Right lung (tissue), 5 donors: ENCODE data around the gene COL4A5. TPM values are rescaled to one million over a fixed set of nuclear protein-coding genes. Genes with fewer than 3 reads are reported as not detected.
"Not testable (repeated sequence)": the region's sequence is repeated elsewhere in the genome, so short reads cannot be mapped to it uniquely, and the experiment has no call there.

Experiments
- DNase-seq, 2 donors: peaks; one replicate each; pipeline ENCODE4 v3.0.0-alpha.2; 2013
- polyA plus RNA-seq, 5 donors: library from polyadenylated mRNA; unstranded; fragments of 120-200 nt; gene quantifications; one replicate each; pipeline versions ENCODE4 v1.2.1 to v1.2.3, GENCODE V29; 2013; ENCODE audit warnings: inconsistent platforms in 1 of 5, low replicate concordance in 1 of 5; ENCODE audit not compliant: insufficient read length in 5 of 5, insufficient read depth in 1 of 5

Gene COL4A5
- polyA plus RNA-seq, 5 donors = 136 to 195 (median 186) TPM

GRCh38 chrX:108442901-108443464 lies 3.3 kb downstream of the COL4A5 start:
- DNase-seq = peak in 1 of 2 donors; percentile 18

DNA sequence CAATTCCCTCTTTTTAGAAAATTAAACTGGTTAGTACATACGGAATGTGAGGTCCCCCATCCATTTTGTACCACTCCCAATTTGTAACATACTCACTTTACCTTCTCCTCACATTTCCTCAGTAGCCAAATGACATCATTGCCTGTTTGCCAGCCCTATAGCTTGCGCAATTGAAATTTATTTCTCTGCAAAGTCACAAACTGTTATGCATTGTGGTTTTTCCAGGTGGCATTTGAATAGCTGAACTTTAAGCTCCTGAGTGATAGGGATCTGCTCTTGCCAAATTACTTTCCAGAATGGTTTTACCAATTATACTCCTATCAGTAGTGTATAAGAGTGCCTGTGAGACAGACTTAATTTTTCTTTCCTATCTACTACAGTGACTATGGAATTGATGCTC lies 7.7 kb downstream of the COL4A5 start:
- DNase-seq = no peak

- DNase-seq = no peak
Observed at GRCh38 chrX:108453841-108454240, 14.2 kb downstream of the COL4A5 start.

DNA sequence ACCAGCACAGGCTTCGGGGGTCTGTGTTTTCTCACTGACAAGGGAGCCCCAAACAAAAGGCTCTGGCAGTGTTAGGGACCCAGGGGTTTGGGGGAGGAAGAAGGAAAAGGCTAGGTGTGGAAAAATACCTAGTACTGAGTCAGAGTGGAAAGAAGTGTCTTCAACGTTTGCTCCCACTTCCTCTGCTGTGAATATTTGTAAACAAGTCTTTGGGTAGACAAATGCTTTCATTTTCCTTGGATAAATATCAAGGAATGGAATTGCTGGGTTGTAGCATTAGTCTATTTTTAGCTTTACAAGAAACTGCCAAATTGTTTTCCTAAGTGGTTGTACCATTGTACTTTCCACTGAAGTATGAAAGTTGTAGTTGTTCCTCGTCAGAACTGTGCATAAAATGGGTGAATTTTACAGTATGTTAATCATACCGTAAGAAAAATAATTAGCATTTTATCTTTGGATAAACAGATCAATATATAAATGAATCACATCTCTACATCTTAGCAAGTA lies 17.4 kb downstream of the COL4A5 start:
- no peak for DNase-seq

GRCh38 chrX:108464604-108465003 lies 25.0 kb downstream of the COL4A5 start:
- no peak for DNase-seq

DNA sequence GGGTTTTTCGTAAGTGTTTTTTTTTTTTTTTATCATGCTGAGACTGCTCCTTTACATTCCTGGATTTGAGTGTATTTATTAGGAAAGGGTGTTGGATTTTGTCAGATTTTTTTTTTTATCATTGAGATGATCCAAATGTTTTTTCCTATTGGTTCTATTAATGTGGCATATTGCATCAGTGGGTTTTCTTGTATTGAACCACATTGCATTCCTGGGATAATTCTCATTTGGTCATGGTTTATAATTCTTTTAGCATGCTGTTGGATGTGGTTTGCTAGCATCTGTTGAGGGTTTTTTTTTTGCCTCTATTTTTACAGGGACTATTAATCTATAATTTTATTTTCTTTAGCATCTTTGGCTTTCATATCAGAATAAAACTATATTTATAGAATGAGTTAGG lies 28.8 kb downstream of the COL4A5 start:
- no peak for DNase-seq

DNA sequence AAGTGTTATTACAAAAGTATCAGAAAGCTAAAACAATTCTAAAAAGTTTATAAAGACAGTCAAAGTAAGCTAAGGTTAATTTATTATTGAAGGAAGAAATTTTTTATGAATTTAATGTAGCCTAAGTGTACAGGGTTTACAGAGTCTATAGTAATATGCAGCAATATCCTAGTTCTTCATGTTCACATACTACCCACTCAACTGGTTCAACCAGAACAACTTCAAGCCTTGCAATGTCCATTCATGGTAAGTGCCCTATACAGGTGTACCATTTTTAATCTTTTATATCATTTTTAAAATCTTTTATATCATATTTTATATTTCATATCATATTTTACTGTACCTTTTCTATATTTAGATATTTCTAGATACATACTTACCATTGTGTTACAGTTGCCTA lies 34.3 kb downstream of the COL4A5 start:
- DNase-seq = no peak

DNA sequence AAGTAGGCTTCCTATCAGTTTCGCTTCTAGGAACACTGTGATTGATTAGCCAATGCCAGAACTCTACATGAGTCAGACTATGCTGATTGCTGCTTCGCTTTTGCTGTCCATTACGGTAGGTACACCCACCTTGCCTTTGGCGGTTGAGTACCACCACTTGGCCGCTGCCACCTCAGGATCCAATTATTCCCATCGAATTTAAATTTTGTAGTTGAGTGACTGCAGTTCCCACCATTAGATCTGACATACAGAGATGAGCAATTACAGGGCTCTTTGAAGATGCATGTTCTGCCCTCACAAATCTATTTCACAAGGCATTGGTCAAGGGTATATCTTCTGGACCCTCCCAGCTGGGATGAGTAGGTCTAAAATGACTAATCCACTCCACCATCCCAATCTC lies 41.9 kb downstream of the COL4A5 start:
- DNase-seq = not testable (repeated sequence)

DNA sequence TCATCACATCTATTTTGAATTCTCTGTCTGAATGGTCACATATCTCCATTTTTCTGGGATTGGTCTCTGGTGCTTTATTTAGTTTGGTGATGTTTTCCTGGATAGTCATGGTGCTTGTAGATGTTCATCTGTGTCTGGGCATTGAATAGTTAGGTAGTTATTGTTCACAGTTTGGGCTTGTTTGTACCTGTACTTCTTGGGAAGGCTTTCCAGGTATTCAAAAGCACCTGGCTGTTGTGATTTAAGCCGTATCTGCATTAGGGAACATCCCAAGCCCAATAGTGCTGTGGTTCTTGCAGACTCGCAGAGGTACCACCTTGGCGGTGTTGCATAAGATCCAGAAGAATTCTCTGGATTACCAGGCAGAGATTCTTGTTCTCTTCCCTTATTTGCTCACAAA lies 44.6 kb downstream of the COL4A5 start:
- no peak for DNase-seq

- DNase-seq = no peak
Observed at GRCh38 chrX:108485960-108486359, 46.3 kb downstream of the COL4A5 start.

DNA sequence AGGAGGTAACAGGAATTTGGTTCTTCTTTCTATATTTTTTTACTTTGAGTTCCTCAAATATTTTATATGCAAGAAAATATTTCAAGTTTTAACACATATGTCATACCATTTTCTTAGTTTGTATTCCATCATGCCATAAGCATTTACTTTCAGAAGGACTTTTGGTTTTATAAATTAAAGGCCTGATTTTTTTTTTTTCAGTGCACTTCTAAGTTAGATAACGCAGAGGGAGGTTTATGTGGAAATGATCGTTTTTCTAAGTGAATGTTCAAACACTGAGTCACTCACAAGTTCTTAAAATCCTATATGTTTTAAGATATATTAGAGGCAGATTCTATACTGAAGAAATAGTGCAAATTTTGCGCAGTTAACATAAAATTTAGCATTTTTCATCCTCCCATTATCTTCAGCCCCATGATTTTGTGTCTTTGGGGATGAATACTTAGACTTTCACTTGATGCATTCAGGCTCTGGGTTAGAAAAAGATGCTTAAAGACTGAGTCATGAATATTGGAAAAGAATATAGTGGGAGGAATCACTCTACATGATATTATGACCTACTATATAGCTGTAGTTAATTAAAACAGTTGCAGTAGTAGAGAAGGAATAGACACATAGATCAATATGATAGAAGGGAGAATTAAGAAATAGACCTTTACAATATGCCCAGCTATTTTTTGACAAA lies 54.9 kb downstream of the COL4A5 start:
- no peak for DNase-seq

GRCh38 chrX:108511721-108512120 lies 72.1 kb downstream of the COL4A5 start:
- no peak for DNase-seq

GRCh38 chrX:108516184-108516583 lies 76.5 kb downstream of the COL4A5 start:
- no peak for DNase-seq

DNA sequence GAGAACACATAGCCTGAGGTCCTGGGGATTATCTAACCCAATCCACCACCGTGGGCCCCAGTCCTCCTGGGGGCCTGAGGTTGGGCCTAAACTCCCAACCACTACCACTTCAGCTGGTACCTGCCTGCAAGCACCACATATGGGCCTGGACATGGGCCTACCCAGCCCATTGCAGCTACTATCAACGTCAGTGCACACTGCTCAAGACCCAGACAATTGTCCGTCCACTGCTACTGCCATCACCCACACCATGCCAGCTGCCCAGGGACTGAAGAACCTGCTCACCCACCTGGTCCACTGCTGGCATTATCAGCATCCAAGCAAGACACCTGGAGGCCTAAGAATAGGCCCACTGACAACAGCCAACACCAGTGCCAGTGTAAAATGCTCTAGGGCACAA lies 88.1 kb downstream of the COL4A5 start:
- no peak for DNase-seq

DNA sequence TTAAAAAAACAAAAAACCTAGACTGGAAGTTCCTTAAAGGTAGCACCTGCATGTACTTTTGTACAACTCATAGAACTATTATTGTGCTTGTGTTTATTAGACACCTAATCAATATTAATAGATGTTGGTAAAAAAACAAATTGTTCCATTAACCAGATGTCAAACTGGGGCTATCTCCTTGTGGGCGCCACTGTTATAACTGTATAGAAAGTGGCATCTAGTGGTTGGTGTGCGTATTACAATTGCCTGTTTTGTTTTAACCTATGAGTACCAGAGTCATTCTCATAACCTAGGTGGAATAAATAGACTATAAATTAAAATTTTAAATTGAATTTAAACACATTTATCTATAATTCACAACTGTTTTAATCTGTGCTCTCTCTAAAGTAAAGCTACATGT lies 97.4 kb downstream of the COL4A5 start:
- peak in 1 of 2 donors; percentile 4 for DNase-seq

DNA sequence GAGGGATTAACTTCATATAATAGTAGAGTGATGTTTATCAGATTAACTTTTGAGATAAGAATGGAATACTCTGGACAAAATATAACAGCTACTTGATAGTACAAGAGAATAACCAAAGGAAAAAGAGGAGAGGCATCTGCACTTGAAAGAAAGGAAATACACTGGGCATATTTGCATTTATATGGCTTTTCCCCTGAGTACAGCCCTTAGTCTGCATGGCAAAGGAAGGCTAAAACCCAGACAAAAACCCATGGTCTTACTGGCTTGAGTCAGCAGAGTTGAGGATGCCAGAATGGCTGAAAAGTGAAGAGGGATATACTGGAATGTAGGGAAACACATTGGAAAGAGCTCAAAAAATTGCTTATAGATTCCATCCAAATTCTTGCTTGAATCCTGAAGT lies 101.6 kb downstream of the COL4A5 start:
- no peak for DNase-seq

- no peak for DNase-seq
Observed at GRCh38 chrX:108557580-108557979, 117.9 kb downstream of the COL4A5 start.

GRCh38 chrX:108558217-108558616 lies 118.6 kb downstream of the COL4A5 start:
- DNase-seq = no peak

GRCh38 chrX:108573136-108573535 lies 133.5 kb downstream of the COL4A5 start:
- no peak for DNase-seq

- no peak for DNase-seq
Observed at GRCh38 chrX:108582151-108582550, 142.5 kb downstream of the COL4A5 start.

GRCh38 chrX:108584617-108585211 lies 145.1 kb downstream of the COL4A5 start:
- DNase-seq = no peak

DNA sequence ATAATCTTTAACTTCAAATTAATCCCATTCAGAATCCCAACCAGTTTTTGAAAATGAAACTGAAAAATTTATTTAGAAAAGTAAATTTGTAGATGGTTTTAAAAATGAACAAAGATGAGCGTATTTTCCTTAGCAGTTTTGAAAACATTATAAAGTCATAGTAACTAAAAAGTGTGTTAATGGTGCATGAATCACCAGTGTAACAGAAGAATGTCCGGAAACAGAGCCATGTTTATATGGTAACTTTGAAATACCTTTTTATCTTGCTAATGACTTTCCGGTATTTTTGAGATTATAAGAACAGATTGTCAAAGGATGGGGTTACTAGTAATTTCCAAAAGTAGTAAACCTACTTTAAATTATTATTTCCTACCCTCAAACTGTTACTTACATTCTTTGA lies 150.9 kb downstream of the COL4A5 start:
- DNase-seq = no peak

DNA sequence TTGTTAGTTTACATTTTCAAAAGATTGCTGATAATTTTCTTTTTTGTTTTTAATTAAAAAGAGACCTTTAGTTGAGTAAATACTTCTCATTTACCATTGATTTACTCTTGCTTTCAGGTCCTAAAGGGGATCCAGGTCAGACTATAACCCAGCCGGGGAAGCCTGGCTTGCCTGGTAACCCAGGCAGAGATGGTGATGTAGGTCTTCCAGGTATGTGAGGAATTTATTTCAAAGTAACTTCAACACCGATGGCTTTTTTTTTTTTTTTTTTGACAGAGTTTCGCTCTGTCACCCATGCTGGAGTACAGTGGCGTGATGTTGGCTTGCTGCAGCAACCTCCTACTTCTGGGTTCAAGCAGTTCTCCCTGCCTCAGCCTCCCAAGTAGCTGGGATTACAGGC lies 161.6 kb downstream of the COL4A5 start:
- no peak for DNase-seq
